ENCODE measurements around the gene SPEF2. TPM values are rescaled to one million over a fixed set of nuclear protein-coding genes. Genes with fewer than 3 reads are reported as not detected.
A peak's percentile ranks its signal among the peaks of the same experiment; 100 is the strongest.

The SPEF2 gene
- polyA plus RNA-seq, 3 donors from 2014 or later, result 2.2 to 5.1 (median 4.9) TPM

DNA sequence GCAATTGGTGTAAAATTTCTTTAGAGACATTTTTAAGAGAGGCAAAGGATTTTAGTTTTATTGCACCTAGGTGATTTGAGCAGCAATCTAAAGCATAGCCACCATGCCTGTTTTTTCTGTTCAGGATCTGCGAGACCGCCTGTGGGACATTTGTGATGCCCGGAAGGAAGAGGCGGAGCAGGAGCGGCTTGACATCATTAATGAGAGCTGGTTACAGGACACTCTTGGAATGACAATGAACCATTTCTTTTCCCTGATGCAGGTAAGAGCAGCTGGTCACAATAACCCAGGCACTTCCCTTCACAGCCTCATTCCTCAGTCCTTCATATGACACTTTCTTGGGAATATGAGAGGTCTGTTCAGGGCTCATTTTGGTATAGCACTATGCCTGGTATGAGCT lies 135.8 kb downstream of the SPEF2 start:
- Mint-ChIP-seq H3K4me1 (peaks cover 5 to 6% of the 10 kb centered on the region in 2 donors), H3K4me3 (no peak overlapping the region), H3K9me3 (peaks cover 0 to 11% (median under 1%) of the 10 kb centered on the region in 6 donors), H3K36me3 (peaks cover 3 to 6% (median 3%) of the 10 kb centered on the region in 3 donors), H3K27me3 (ENCODE audit: low read depth in 3 of 3) (peaks cover 0 to 5% (median 0%) of the 10 kb centered on the region in 3 donors), H3K27ac (no peak overlapping the region)
- no peak for DNase-seq

DNA sequence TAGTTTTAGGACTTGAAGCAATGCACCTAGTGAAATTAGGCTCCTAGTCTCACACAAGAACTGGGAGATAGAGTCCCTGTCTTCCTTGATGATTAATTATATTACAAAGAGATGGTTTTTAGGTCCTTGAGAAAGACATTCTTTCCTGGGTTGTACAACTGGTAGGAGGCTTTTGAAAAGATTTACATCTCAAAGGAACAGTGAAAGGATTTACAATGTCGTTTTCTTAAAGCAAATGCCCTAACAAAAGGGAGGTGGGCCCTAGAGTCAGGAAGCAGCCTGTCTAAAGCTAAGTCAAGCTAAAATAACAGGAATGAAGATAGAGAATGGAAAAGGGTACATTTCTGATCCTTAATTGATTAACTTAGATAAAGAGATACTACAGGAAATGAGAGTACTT lies 136.8 kb downstream of the SPEF2 start:
- Mint-ChIP-seq H3K4me1 (peaks cover 5 to 6% of the 10 kb centered on the region in 2 donors), H3K4me3 (no peak overlapping the region), H3K9me3 (peaks cover 0 to 9% (median 0%) of the 10 kb centered on the region in 6 donors), H3K27ac (no peak overlapping the region), H3K27me3 (ENCODE audit: low read depth in 3 of 3) (peaks cover 0 to 3% (median 0%) of the 10 kb centered on the region in 3 donors), H3K36me3 (peaks cover 3 to 6% (median 3%) of the 10 kb centered on the region in 3 donors)
- no peak for DNase-seq

DNA sequence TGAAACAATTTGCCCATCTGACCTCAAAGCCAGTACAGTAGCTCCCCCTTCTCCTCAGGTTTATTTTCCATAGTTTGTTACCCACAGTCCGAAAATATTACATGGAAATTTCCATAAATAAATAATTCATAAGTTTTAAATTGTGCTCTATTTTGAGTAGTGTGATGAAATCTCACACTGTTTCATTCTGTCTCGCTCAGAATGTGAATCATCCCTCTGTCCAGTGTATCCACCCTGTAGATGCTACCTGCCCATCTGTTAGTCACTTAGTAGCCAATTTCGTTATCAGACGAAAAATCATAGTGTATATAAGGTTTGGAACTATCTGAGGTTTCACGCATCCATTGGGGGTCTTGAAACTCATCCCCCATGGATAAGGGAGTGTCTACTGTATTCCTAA lies 138.3 kb downstream of the SPEF2 start:
- peaks cover 3 to 6% (median 3%) of the 10 kb centered on the region in 3 donors for H3K36me3 Mint-ChIP-seq
- H3K27ac Mint-ChIP-seq, result no peak overlapping the region
- no peak for DNase-seq
- H3K4me1 Mint-ChIP-seq, result peaks cover 5 to 6% of the 10 kb centered on the region in 2 donors
- no peak overlapping the region for H3K4me3 Mint-ChIP-seq
- peaks cover 0 to 5% (median 0%) of the 10 kb centered on the region in 3 donors for H3K27me3 Mint-ChIP-seq (ENCODE audit: low read depth in 3 of 3)
- H3K9me3 Mint-ChIP-seq, result no peaks in the 10 kb centered on the region

DNA sequence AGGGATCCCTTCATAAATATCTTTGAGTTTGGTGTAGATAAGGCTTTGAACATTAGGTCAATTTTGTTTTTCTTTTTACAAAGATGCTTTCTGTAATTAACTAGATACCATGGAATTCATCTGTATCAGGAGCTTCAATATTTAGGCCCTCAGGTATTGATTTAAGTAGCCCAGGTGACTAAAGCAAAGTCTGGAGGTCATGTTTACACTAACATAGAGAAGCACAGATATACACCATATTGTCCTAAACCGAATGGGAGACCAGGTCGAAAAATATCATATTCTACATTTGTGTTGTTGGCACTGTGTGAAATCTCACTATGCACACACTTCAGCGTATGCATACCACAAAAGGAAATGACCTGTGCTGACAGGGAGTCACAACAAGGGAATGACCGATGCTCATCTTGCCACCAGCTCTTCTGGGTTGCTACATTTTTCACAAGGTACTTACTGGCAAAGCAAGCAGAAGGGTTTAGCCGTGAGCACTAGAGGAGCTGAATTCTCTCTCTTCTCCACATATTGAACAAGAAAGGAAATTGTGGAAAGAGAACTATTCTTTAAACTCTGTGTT lies 140.6 kb downstream of the SPEF2 start:
- H3K4me1 Mint-ChIP-seq, result peaks cover 5 to 6% of the 10 kb centered on the region in 2 donors
- H3K9me3 Mint-ChIP-seq, result no peaks in the 10 kb centered on the region
- peaks cover 3 to 10% (median 3%) of the 10 kb centered on the region in 3 donors for H3K36me3 Mint-ChIP-seq
- no peak overlapping the region for H3K4me3 Mint-ChIP-seq
- no peak for DNase-seq
- H3K27me3 Mint-ChIP-seq (ENCODE audit: low read depth in 3 of 3), result peaks cover 0 to 5% (median 0%) of the 10 kb centered on the region in 3 donors
- H3K27ac Mint-ChIP-seq, result no peak overlapping the region

DNA sequence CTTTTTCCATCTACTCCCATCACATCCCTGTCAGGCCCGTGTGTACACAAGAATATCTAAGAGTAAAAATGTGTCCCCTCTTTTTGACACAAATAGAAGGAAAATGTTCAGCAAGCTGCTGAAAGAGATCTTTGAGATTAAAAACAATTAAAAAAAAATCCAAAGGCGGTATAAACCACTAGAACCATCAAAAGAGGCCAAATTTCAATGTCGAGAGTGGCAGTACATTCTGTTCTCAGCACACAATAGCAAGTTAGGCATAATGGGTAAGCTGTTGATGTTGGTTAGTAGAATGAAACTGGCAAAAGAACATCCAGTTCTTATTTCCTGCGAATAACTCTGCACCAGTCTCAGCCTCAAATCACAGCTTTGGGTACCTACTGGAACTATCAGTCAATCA lies 143.9 kb downstream of the SPEF2 start:
- Mint-ChIP-seq H3K27ac (no peak overlapping the region), H3K4me3 (no peak overlapping the region), H3K4me1 (peaks cover 5 to 6% of the 10 kb centered on the region in 2 donors), H3K36me3 (peaks cover 0 to 5% (median 4%) of the 10 kb centered on the region in 3 donors), H3K9me3 (no peaks in the 10 kb centered on the region), H3K27me3 (ENCODE audit: low read depth in 3 of 3) (peaks cover 0 to 3% (median 0%) of the 10 kb centered on the region in 3 donors)
- no peak for DNase-seq

- H3K36me3 Mint-ChIP-seq, result peaks cover 0 to 5% (median 4%) of the 10 kb centered on the region in 3 donors
- no peak for DNase-seq
- no peaks in the 10 kb centered on the region for H3K9me3 Mint-ChIP-seq
- no peak overlapping the region for H3K27ac Mint-ChIP-seq
- no peak overlapping the region for H3K4me3 Mint-ChIP-seq
- peaks cover 0 to 3% (median 0%) of the 10 kb centered on the region in 3 donors for H3K27me3 Mint-ChIP-seq (ENCODE audit: low read depth in 3 of 3)
- peaks cover 5 to 6% of the 10 kb centered on the region in 2 donors for H3K4me1 Mint-ChIP-seq
Observed at GRCh38 chr5:35762368-35762767, 144.7 kb downstream of the SPEF2 start.

- peaks cover 0 to 2% (median 2%) of the 10 kb centered on the region in 3 donors for H3K27me3 Mint-ChIP-seq (ENCODE audit: low read depth in 3 of 3)
- no peaks in the 10 kb centered on the region for H3K9me3 Mint-ChIP-seq
- peaks cover 0 to 5% (median 4%) of the 10 kb centered on the region in 3 donors for H3K36me3 Mint-ChIP-seq
- H3K4me3 Mint-ChIP-seq, result no peak overlapping the region
- no peak overlapping the region for H3K27ac Mint-ChIP-seq
- no peak for DNase-seq
- no peaks in the 10 kb centered on the region for H3K4me1 Mint-ChIP-seq
Observed at GRCh38 chr5:35765921-35766320, 148.3 kb downstream of the SPEF2 start.

GRCh38 chr5:35771300-35771699 lies 153.6 kb downstream of the SPEF2 start:
- Mint-ChIP-seq H3K9me3 (no peaks in the 10 kb centered on the region), H3K4me3 (no peak overlapping the region), H3K4me1 (no peaks in the 10 kb centered on the region)

DNA sequence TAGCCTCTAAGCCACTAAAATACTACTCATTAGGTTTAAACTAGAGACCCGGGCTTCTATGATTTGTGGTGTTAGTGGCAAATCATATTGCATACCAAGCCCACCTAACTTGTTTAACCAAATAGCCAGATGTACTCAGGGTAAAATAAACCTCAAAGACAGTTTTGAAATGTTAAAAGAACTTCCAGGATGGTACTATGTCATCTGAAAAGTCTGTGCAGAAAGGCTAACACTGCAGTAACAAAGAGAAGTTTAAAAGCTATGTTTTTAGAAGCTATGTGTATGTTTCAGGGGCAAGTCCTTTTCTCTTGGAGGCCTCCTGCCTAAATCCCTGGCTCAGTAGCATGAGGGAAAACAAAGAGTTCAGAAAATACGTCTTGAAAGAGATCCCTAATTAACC lies 154.2 kb downstream of the SPEF2 start:
- H3K27me3 Mint-ChIP-seq (ENCODE audit: low read depth in 3 of 3), result peaks cover 0 to 2% (median 2%) of the 10 kb centered on the region in 3 donors
- H3K9me3 Mint-ChIP-seq, result no peaks in the 10 kb centered on the region
- no peak for DNase-seq
- H3K4me3 Mint-ChIP-seq, result no peak overlapping the region
- peaks cover 0 to 5% (median 0%) of the 10 kb centered on the region in 3 donors for H3K36me3 Mint-ChIP-seq
- no peak overlapping the region for H3K27ac Mint-ChIP-seq
- no peaks in the 10 kb centered on the region for H3K4me1 Mint-ChIP-seq

More at GRCh38 chr5:35771300-35771699, 153.6 kb downstream of the SPEF2 start:
- Mint-ChIP-seq H3K36me3 (peaks cover 0 to 5% (median 0%) of the 10 kb centered on the region in 3 donors), H3K27ac (no peak overlapping the region), H3K27me3 (ENCODE audit: low read depth in 3 of 3) (peaks cover 0 to 2% (median 2%) of the 10 kb centered on the region in 3 donors)
- no peak for DNase-seq

DNA sequence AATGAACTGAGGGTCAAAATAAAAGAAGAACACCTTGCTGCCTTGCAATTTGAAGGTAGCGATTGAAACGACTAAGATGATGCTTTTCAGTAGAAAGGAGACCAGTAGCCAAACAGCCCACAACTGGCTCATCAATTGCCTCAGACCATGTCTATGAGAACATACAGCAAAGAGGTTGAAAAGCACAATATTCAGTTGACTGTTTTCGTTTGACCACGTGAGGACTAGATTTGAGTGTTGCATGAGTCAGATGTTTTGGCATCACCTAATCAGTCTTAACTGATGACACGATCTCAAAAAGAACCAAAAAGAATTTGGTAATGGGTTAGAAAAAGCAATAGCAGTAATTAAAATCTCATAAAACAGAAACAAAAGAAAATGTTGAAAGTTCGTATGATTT lies 156.3 kb downstream of the SPEF2 start:
- H3K4me3 Mint-ChIP-seq, result no peak overlapping the region
- no peak overlapping the region for H3K27ac Mint-ChIP-seq
- no peaks in the 10 kb centered on the region for H3K4me1 Mint-ChIP-seq
- peaks cover 0 to 2% (median 0%) of the 10 kb centered on the region in 3 donors for H3K27me3 Mint-ChIP-seq (ENCODE audit: low read depth in 3 of 3)
- H3K9me3 Mint-ChIP-seq, result no peaks in the 10 kb centered on the region
- peaks cover 0 to 5% (median 0%) of the 10 kb centered on the region in 3 donors for H3K36me3 Mint-ChIP-seq
- no peak for DNase-seq

GRCh38 chr5:35776757-35777156 lies 159.1 kb downstream of the SPEF2 start:
- H3K4me1 Mint-ChIP-seq, result peaks cover 0 to 2% of the 10 kb centered on the region in 2 donors
- H3K27me3 Mint-ChIP-seq (ENCODE audit: low read depth in 3 of 3), result peaks cover 0 to 2% (median 0%) of the 10 kb centered on the region in 3 donors
- H3K36me3 Mint-ChIP-seq, result peaks cover 0 to 5% (median 0%) of the 10 kb centered on the region in 3 donors
- no peaks in the 10 kb centered on the region for H3K9me3 Mint-ChIP-seq
- H3K27ac Mint-ChIP-seq, result no peak overlapping the region
- no peak for DNase-seq
- no peak overlapping the region for H3K4me3 Mint-ChIP-seq

DNA sequence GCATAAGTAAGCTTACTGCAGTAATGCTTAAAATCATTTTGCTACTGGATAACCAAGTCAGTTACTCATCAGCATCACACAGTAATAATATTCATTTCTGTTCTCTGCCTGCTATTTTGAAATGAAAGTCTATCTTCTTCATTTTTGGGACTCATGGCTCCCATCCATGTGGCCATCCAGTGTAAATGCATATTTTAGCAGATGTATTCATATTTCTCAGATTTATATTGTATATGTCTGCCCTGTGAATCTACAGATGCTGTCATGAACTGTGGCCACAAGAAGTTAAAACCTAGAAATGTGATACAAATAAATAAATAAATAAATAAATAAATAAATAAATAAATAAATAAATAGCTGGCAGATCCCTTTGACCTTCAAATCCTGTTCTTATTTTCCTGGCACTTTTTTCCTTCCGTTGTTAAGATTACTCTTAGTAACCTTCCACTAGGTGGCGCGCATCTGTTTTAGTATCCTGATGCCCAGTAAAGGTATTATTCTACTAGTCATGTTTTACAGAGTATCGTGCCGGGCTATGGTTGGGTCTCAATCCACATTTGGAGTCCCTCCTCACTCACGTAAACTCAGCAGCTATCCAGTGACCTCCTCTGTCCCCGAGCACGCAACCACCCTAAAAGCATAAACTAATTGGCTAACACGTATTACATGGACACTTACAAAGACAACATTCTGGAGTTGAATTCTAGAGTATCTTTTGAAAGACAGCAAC lies 159.9 kb downstream of the SPEF2 start:
- Mint-ChIP-seq H3K4me1 (peaks cover 0 to 4% of the 10 kb centered on the region in 2 donors), H3K4me3 (no peak overlapping the region), H3K27ac (peak overlapping the region in 2 of 6 donors; percentile 1 to 25), H3K27me3 (ENCODE audit: low read depth in 3 of 3) (peaks cover 0 to 2% (median 0%) of the 10 kb centered on the region in 3 donors), H3K9me3 (no peaks in the 10 kb centered on the region), H3K36me3 (no peaks in the 10 kb centered on the region)
- peak; percentile 36 to 59 (median 46) for DNase-seq

DNA sequence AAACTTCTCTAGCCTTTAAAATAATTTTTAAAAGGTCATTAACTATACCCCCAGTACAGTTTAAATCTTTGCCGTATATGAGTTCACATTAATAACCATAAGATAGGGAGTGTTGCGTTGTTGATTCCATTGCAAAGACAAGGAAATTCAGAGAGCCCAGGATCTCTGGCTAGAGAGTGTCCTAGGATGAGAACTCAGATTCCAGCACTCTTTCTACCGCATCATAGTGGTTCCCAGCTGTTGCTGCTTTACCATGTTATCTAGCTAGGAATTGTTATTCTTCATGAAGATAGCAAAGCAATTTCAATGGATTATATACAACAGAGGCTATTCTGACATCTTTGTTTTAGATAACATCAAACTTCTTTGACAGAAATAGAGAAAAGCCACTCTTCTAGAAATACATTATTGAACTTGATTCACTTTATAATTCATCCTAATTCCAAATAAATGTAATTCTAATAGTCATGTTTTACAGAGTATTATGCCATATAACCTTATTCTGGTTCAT lies 160.7 kb downstream of the SPEF2 start:
- Mint-ChIP-seq H3K4me3 (no peak overlapping the region), H3K27ac (no peak overlapping the region), H3K9me3 (no peaks in the 10 kb centered on the region), H3K27me3 (ENCODE audit: low read depth in 3 of 3) (peaks cover 0 to 2% (median 0%) of the 10 kb centered on the region in 3 donors), H3K36me3 (no peaks in the 10 kb centered on the region), H3K4me1 (peaks cover 0 to 4% of the 10 kb centered on the region in 2 donors)
- DNase-seq, result no peak

DNA sequence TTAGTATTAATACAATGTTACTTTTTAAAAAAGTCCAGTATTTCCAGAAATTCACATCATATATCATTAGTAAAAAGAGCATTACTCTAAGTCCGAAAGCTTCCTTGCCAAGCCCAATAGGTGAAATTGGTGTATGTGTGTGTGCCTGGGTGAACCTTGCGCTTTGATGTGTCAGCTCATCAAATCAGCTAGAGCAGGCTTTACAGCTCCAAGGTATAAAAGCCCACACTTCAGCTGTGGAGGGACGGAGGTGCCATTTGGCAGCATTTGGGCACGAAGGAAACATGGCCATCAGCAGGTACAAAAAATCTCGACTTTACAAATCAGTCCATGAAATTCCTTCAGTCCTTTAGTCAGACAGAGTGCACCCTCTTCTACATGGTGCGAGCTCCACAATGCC lies 162.6 kb downstream of the SPEF2 start:
- DNase-seq, result no peak
- Mint-ChIP-seq H3K27ac (peak overlapping the region in 1 of 6 donors; percentile 1), H3K36me3 (no peaks in the 10 kb centered on the region), H3K4me3 (no peak overlapping the region), H3K27me3 (ENCODE audit: low read depth in 3 of 3) (peaks cover 0 to 4% (median 2%) of the 10 kb centered on the region in 3 donors), H3K9me3 (peaks cover 0 to 1% (median 0%) of the 10 kb centered on the region in 6 donors), H3K4me1 (peaks cover 8 to 9% of the 10 kb centered on the region in 2 donors)

All from immature natural killer cell (primary cell).